Measurements from ENCODE around the gene BCAT1. TPM values are rescaled to one million over a fixed set of nuclear protein-coding genes. Genes with fewer than 3 reads are reported as not detected.
"Not testable (repeated sequence)": the region's sequence is repeated elsewhere in the genome, so short reads cannot be mapped to it uniquely, and the experiment has no call there.

BCAT1 gene
- total and polyA plus RNA-seq, 2 experiments from 2014 or later: 46.4 to 72.8 TPM

- H3K4me1 ChIP-seq (ENCODE audit: insufficient read depth): no peaks in the 10 kb centered on the region
- no peak overlapping the region for H3K27ac ChIP-seq
- H3K4me3 ChIP-seq: no peak overlapping the region
- no peaks in the 10 kb centered on the region for H3K9me3 ChIP-seq (ENCODE audit: low read depth)
- WGBS (ENCODE audit: low lambda C conversion rate, missing lambda C conversion rate): 98% methylated on average over 5 of the region's 5 CpGs
- no peaks in the 10 kb centered on the region for H3K27me3 ChIP-seq
- no peaks in the 10 kb centered on the region for H3K9me2 ChIP-seq (replicated peaks; ENCODE audit: insufficient read depth)
- no peak for DNase-seq (ENCODE audit: low spot score)
- no peaks in the 10 kb centered on the region for H3K79me2 ChIP-seq
- no peak for TF ChIP-seq EZH2phosphoT487 (IDR thresholded peaks at IDR 0.05; ENCODE audit: low read depth, severe bottlenecking, unreplicated experiment)
- no peak overlapping the region for H2AFZ ChIP-seq
- no peaks in the 10 kb centered on the region for H4K20me1 ChIP-seq (ENCODE audit: insufficient read depth, poor library complexity, severe bottlenecking)
- H3K4me2 ChIP-seq: no peak overlapping the region
- H3K36me3 ChIP-seq (replicated peaks; ENCODE audit: insufficient read depth, low read depth): no peaks in the 10 kb centered on the region
Observed at GRCh38 chr12:24880732-24881131, 68.2 kb downstream of the BCAT1 start.

- TF ChIP-seq EZH2phosphoT487 (IDR thresholded peaks at IDR 0.05; ENCODE audit: low read depth, severe bottlenecking, unreplicated experiment) (no peak), EZH2 (IDR thresholded peaks at IDR 0.05; ENCODE audit: borderline replicate concordance) (no peak), CTCF (IDR thresholded peaks at IDR 0.05; ENCODE audit: poor library complexity) (no peak)
- WGBS (ENCODE audit: low lambda C conversion rate, missing lambda C conversion rate): 66% methylated on average over 2 of the region's 2 CpGs
- no peak overlapping the region for H3K27ac ChIP-seq
Observed at GRCh38 chr12:24879644-24880043, 69.3 kb downstream of the BCAT1 start.

GRCh38 chr12:24875014-24875413 lies 73.9 kb downstream of the BCAT1 start:
- no peak for DNase-seq (ENCODE audit: low spot score)
- Histone ChIP-seq H3K4me1 (ENCODE audit: insufficient read depth) (no peaks in the 10 kb centered on the region), H3K4me3 (no peak overlapping the region), H3K27me3 (no peaks in the 10 kb centered on the region), H4K20me1 (ENCODE audit: insufficient read depth, poor library complexity, severe bottlenecking) (no peaks in the 10 kb centered on the region), H3K4me2 (no peak overlapping the region), H3K27ac (no peak overlapping the region), H3K79me2 (no peaks in the 10 kb centered on the region), H3K9me2 (replicated peaks; ENCODE audit: insufficient read depth) (no peaks in the 10 kb centered on the region), H3K36me3 (replicated peaks; ENCODE audit: insufficient read depth, low read depth) (no peaks in the 10 kb centered on the region), H3K9me3 (ENCODE audit: low read depth) (no peaks in the 10 kb centered on the region), H2AFZ (no peak overlapping the region)
- 100% methylated on average over 3 of the region's 3 CpGs for WGBS (ENCODE audit: low lambda C conversion rate, missing lambda C conversion rate)
- TF ChIP-seq CTCF (IDR thresholded peaks at IDR 0.05; ENCODE audit: poor library complexity) (no peak), EZH2 (IDR thresholded peaks at IDR 0.05; ENCODE audit: borderline replicate concordance) (no peak), EZH2phosphoT487 (IDR thresholded peaks at IDR 0.05; ENCODE audit: low read depth, severe bottlenecking, unreplicated experiment) (no peak)

More at GRCh38 chr12:24879644-24880043, 69.3 kb downstream of the BCAT1 start:
- Histone ChIP-seq H3K4me3 (no peak overlapping the region), H3K4me1 (ENCODE audit: insufficient read depth) (no peaks in the 10 kb centered on the region), H2AFZ (no peak overlapping the region), H4K20me1 (ENCODE audit: insufficient read depth, poor library complexity, severe bottlenecking) (no peaks in the 10 kb centered on the region), H3K9me2 (replicated peaks; ENCODE audit: insufficient read depth) (no peaks in the 10 kb centered on the region), H3K9me3 (ENCODE audit: low read depth) (no peaks in the 10 kb centered on the region), H3K27me3 (no peaks in the 10 kb centered on the region), H3K79me2 (no peaks in the 10 kb centered on the region), H3K4me2 (no peak overlapping the region), H3K36me3 (replicated peaks; ENCODE audit: insufficient read depth, low read depth) (no peaks in the 10 kb centered on the region)
- DNase-seq (ENCODE audit: low spot score): no peak

- Histone ChIP-seq H3K4me1 (ENCODE audit: insufficient read depth) (no peaks in the 10 kb centered on the region), H3K9me2 (replicated peaks; ENCODE audit: insufficient read depth) (no peaks in the 10 kb centered on the region), H4K20me1 (ENCODE audit: insufficient read depth, poor library complexity, severe bottlenecking) (no peaks in the 10 kb centered on the region), H2AFZ (no peak overlapping the region), H3K27ac (no peak overlapping the region), H3K4me2 (no peak overlapping the region), H3K79me2 (no peaks in the 10 kb centered on the region), H3K36me3 (replicated peaks; ENCODE audit: insufficient read depth, low read depth) (no peaks in the 10 kb centered on the region), H3K4me3 (no peak overlapping the region), H3K27me3 (no peaks in the 10 kb centered on the region), H3K9me3 (ENCODE audit: low read depth) (no peaks in the 10 kb centered on the region)
- TF ChIP-seq EZH2 (IDR thresholded peaks at IDR 0.05; ENCODE audit: borderline replicate concordance) (no peak), EZH2phosphoT487 (IDR thresholded peaks at IDR 0.05; ENCODE audit: low read depth, severe bottlenecking, unreplicated experiment) (no peak), CTCF (IDR thresholded peaks at IDR 0.05; ENCODE audit: poor library complexity) (no peak)
- DNase-seq (ENCODE audit: low spot score): no peak
- whole genome bisulfite sequencing (ENCODE audit: low lambda C conversion rate, missing lambda C conversion rate): 85% methylated on average over 1 of the region's 1 CpG
Observed at GRCh38 chr12:24872211-24872610, 76.7 kb downstream of the BCAT1 start.

GRCh38 chr12:24866139-24866538 lies 82.8 kb downstream of the BCAT1 start:
- H4K20me1 ChIP-seq (ENCODE audit: insufficient read depth, poor library complexity, severe bottlenecking); H3K4me1 ChIP-seq (ENCODE audit: insufficient read depth); H3K27me3 ChIP-seq; H3K79me2 ChIP-seq; DNase-seq (ENCODE audit: low spot score); H3K9me2 ChIP-seq (replicated peaks; ENCODE audit: insufficient read depth); H3K36me3 ChIP-seq (replicated peaks; ENCODE audit: insufficient read depth, low read depth); H2AFZ ChIP-seq; H3K9me3 ChIP-seq (ENCODE audit: low read depth); H3K4me3 ChIP-seq; H3K4me2 ChIP-seq; H3K27ac ChIP-seq: not testable (repeated sequence)
- WGBS (ENCODE audit: low lambda C conversion rate, missing lambda C conversion rate): 99% methylated on average over 13 of the region's 24 CpGs

Data from hepatocyte (in vitro differentiated cells).